Natural killer cell (primary cell): ENCODE measurements around the gene RPL13A. TPM values are rescaled to one million over a fixed set of nuclear protein-coding genes. Genes with fewer than 3 reads are reported as not detected.
"Not testable (repeated sequence)": the region's sequence is repeated elsewhere in the genome, so short reads cannot be mapped to it uniquely, and the experiment has no call there.

ENCODE experiments used
- ATAC-seq, 3 donors: fragments of 150-1000 bp in 2 of 3; fragments of 200-7000 bp in 1 of 3; cut with Tn5 transposase; 1 replicate in 1 of 3; 2 replicates in 2 of 3; pipeline ENCODE4 v1.10.0; 2021; ENCODE audit warnings: mild to moderate bottlenecking in 2 of 3, moderate library complexity in 2 of 3
- DNase-seq, 2 donors: peaks; one replicate each; pipeline versions ENCODE4 v3.0.0 to v3.0.0-alpha.2; 2013 to 2021; ENCODE audit warnings: mixed read lengths in 1 of 2
- H3K27ac ChIP-seq: one replicate; pipeline ENCODE4 v1.5.1; 2013; ENCODE audit warnings: mild to moderate bottlenecking, low read length
- H3K27me3 ChIP-seq: one replicate; pipeline ENCODE4 v1.6.1; 2013; ENCODE audit warnings: low read length; ENCODE audit not compliant: control insufficient read depth, insufficient read depth
- H3K36me3 ChIP-seq: one replicate; pipeline ENCODE4 v1.6.1; 2013; ENCODE audit warnings: low read length; ENCODE audit not compliant: control insufficient read depth, insufficient read depth
- H3K4me1 ChIP-seq: one replicate; pipeline ENCODE4 v1.6.1; 2013; ENCODE audit warnings: low read length; ENCODE audit not compliant: control insufficient read depth, insufficient read depth
- H3K4me3 ChIP-seq: one replicate; pipeline ENCODE4 v1.5.1; 2013; ENCODE audit warnings: low read length
- H3K9me3 ChIP-seq: one replicate; pipeline ENCODE4 v1.6.1; 2013; ENCODE audit warnings: low read length; ENCODE audit not compliant: control insufficient read depth, insufficient read depth
- H3K27ac Mint-ChIP-seq, 2 donors: one replicate each; pipeline ENCODE4 v1.8.0; 2022; ENCODE audit warnings: mild to moderate bottlenecking in 2 of 2, mixed read lengths in 2 of 2, moderate library complexity in 1 of 2
- H3K27me3 Mint-ChIP-seq, 2 donors: one replicate each; pipeline ENCODE4 v1.8.0; 2022; ENCODE audit warnings: low read depth in 2 of 2, mixed read lengths in 2 of 2
- H3K36me3 Mint-ChIP-seq: one replicate; pipeline ENCODE4 v1.8.0; 2022; ENCODE audit warnings: mixed read lengths
- H3K4me1 Mint-ChIP-seq, 2 donors: one replicate each; pipeline ENCODE4 v1.8.0; 2022; ENCODE audit warnings: mixed read lengths in 2 of 2
- H3K4me3 Mint-ChIP-seq: one replicate; pipeline ENCODE4 v1.8.0; 2022; ENCODE audit warnings: mild to moderate bottlenecking, moderate library complexity, mixed read lengths
- H3K9me3 Mint-ChIP-seq, 2 donors: one replicate each; pipeline ENCODE4 v1.8.0; 2022; ENCODE audit warnings: mixed read lengths in 2 of 2
- WGBS: methylation state at CpG from one replicate; pipeline ENCODE4 v1.1.7; 2013; ENCODE audit warnings: missing lambda C conversion rate; ENCODE audit not compliant: insufficient coverage; 5-methylcytosine and 5-hydroxymethylcytosine counted together
- intact Hi-C: fragments of 100-400 bp; cut with micrococcal nuclease; formaldehyde crosslinking; loops from one replicate; pipeline ENCODE4 v1.14.2; 2022
- total RNA-seq, 4 donors: library from RNA; stranded (reverse); fragments of 120-200 nt in 1 of 4; gene quantifications; one replicate each; pipeline versions ENCODE4 v1.2.3 to v1.2.4, GENCODE V29; 2013 to 2022
- TF ChIP-seq, protein P1 (sequence below): fragments of 200-600 bp; IDR thresholded peaks from one replicate; pipeline ENCODE4 v1.8.0; 2022; ENCODE audit warnings: antibody characterized with exemption

RPL13A gene
- total RNA-seq, 3 donors from 2014 or later (not counting 1 experiment from before 2014, with no cell fraction given) = 1,881 to 2,284 (median 2,283) TPM

DNA sequence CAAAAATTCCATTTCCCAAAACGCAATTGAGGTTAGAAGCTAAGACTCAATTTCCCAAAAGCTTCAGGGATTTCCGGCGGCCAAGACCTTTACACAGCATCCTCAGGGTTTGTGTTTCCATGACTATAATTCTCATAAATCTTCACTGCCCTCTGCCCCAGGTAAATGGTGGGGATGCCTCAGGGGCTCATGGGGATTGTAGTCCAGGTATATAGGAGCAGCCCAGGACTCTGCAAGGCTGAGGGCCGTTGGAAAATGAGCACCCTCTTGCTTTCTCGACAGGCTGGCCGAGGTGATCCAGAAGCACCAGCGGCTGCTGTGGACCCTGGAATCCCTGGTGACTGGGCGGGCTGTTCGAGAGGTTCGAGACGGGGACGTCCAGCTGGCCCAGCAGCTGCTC is 28.0 kb upstream of the RPL13A start:
- Mint-ChIP-seq H3K4me3 (no peak overlapping the region), H3K27me3 (no peaks in the 10 kb centered on the region), H3K36me3 (no peaks in the 10 kb centered on the region), H3K9me3 (no peaks in the 10 kb centered on the region), H3K27ac (no peak overlapping the region), H3K4me1 (peaks cover 0 to 6% of the 10 kb centered on the region in 2 donors)
- no peak for ATAC-seq
- WGBS = 92% methylated on average over 12 of the region's 12 CpGs
- Histone ChIP-seq H3K9me3 (no peaks in the 10 kb centered on the region), H3K36me3 (peaks cover 24% of the 10 kb centered on the region), H3K27ac (no peak overlapping the region), H3K4me1 (peaks cover 19% of the 10 kb centered on the region), H3K4me3 (no peak overlapping the region), H3K27me3 (no peaks in the 10 kb centered on the region)
- TF ChIP-seq, protein P1, sequence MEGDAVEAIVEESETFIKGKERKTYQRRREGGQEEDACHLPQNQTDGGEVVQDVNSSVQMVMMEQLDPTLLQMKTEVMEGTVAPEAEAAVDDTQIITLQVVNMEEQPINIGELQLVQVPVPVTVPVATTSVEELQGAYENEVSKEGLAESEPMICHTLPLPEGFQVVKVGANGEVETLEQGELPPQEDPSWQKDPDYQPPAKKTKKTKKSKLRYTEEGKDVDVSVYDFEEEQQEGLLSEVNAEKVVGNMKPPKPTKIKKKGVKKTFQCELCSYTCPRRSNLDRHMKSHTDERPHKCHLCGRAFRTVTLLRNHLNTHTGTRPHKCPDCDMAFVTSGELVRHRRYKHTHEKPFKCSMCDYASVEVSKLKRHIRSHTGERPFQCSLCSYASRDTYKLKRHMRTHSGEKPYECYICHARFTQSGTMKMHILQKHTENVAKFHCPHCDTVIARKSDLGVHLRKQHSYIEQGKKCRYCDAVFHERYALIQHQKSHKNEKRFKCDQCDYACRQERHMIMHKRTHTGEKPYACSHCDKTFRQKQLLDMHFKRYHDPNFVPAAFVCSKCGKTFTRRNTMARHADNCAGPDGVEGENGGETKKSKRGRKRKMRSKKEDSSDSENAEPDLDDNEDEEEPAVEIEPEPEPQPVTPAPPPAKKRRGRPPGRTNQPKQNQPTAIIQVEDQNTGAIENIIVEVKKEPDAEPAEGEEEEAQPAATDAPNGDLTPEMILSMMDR = no peak
- intact Hi-C loops = no loop called here
- DNase-seq = no peak

DNA sequence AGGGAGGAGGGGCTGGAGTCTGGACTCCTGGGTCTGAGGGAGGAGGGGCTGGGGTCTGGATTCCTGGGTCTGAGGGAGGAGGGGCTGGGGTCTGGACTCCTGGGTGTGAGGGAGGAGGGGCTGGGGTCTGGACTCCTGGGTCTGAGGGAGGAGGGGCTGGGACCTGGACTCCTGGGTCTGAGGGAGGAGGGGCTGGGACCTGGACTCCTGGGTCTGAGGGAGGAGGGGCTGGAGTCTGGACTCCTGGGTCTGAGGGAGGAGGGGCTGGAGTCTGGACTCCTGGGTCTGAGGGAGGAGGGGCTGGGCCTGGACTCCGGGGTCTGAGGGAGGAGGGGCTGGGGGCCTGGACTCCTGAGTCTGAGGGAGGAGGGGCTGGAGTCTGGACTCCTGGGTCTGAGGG is 26.3 kb upstream of the RPL13A start:
- H3K27ac Mint-ChIP-seq, H3K4me3 Mint-ChIP-seq, H3K4me3 ChIP-seq, H3K9me3 Mint-ChIP-seq, intact Hi-C loops, H3K36me3 Mint-ChIP-seq, ATAC-seq, H3K27me3 Mint-ChIP-seq, DNase-seq, H3K27ac ChIP-seq, H3K9me3 ChIP-seq, H3K4me1 Mint-ChIP-seq, H3K27me3 ChIP-seq: not testable (repeated sequence)
- Histone ChIP-seq H3K36me3 (peaks cover 38% of the 10 kb centered on the region), H3K4me1 (peaks cover 15% of the 10 kb centered on the region)
- WGBS = no CpG with 5 or more reads among the region's 1 CpG

DNA sequence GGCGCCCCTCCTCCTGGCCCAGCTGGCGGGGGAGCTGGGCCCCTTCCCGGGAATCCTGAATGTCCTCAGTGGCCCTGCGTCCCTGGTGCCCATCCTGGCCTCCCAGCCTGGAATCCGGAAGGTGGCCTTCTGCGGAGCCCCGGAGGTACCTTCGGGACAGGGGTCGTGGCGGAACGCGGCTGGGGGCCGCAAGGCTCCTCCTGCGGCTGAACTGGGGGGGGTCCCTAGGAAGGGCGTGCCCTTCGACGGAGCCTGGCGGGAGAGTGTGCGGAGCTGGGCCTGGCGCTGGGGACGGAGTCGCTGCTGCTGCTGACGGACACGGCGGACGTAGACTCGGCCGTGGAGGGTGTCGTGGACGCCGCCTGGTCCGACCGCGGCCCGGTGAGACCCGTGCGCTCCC is 25.8 kb upstream of the RPL13A start:
- Histone ChIP-seq H3K9me3 (no peaks in the 10 kb centered on the region), H3K4me3 (no peak overlapping the region), H3K4me1 (peaks cover 15% of the 10 kb centered on the region), H3K36me3 (peaks cover 38% of the 10 kb centered on the region), H3K27me3 (no peaks in the 10 kb centered on the region), H3K27ac (no peak overlapping the region)
- Mint-ChIP-seq H3K4me1 (peaks cover 0 to 6% of the 10 kb centered on the region in 2 donors), H3K36me3 (no peaks in the 10 kb centered on the region), H3K27ac (no peak overlapping the region), H3K9me3 (no peaks in the 10 kb centered on the region), H3K27me3 (no peaks in the 10 kb centered on the region), H3K4me3 (no peak overlapping the region)
- 98% methylated on average over 37 of the region's 37 CpGs for WGBS
- intact Hi-C loops = no loop called here
- ATAC-seq (no peak), DNase-seq (no peak)
- TF ChIP-seq, protein P1 = no peak

DNA sequence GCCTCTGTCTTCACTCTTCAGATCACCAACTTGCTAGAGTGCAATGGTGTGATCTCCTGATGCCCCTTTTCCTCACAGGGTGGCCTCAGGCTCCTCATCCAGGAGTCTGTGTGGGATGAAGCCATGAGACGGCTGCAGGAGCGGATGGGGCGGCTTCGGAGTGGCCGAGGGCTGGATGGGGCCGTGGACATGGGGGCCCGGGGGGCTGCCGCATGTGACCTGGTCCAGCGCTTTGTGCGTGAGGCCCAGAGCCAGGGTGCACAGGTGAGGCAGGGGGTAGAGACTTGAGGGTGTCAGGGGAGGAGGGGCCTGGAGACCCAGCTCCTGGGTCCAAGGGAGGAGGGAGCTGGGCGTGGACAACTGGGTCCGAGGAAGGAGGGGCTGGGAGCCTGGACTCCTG is 24.9 kb upstream of the RPL13A start:
- TF ChIP-seq, protein P1 = no peak
- no peaks in the 10 kb centered on the region for H3K9me3 Mint-ChIP-seq
- peaks cover 38% of the 10 kb centered on the region for H3K36me3 ChIP-seq
- no peaks in the 10 kb centered on the region for H3K36me3 Mint-ChIP-seq
- DNase-seq (no peak), ATAC-seq (no peak)
- H3K27ac Mint-ChIP-seq = no peak overlapping the region
- peaks cover 15% of the 10 kb centered on the region for H3K4me1 ChIP-seq
- no peak overlapping the region for H3K4me3 Mint-ChIP-seq
- no peaks in the 10 kb centered on the region for H3K9me3 ChIP-seq
- H3K4me3 ChIP-seq = no peak overlapping the region
- H3K27me3 Mint-ChIP-seq = no peaks in the 10 kb centered on the region
- WGBS = 88% methylated on average over 12 of the region's 12 CpGs
- no peak overlapping the region for H3K27ac ChIP-seq
- no peaks in the 10 kb centered on the region for H3K4me1 Mint-ChIP-seq
- intact Hi-C loops = no loop called here
- no peaks in the 10 kb centered on the region for H3K27me3 ChIP-seq
